GM12878 (cell line): ENCODE results near the gene KIAA2012.
A peak's percentile ranks its signal among the peaks of the same experiment; 100 is the strongest.

Source experiments
- MEF2B ChIP-seq: fragments of 450-650 bp; IDR thresholded peaks from 2 replicates; pipeline ENCODE4 v1.6.1; 2018; ENCODE audit warnings: mild to moderate bottlenecking, moderate library complexity; ENCODE audit not compliant: partially characterized antibody, poor library complexity, severe bottlenecking
- RAD21 ChIP-seq: IDR thresholded peaks from 2 replicates; pipeline ENCODE4 v1.6.1; 2011; ENCODE audit warnings: mild to moderate bottlenecking, low read depth, low read length, moderate library complexity; ENCODE audit not compliant: insufficient read depth
- TF ChIP-seq, protein P1 (sequence below), 3 experiments: IDR thresholded peaks in 2 of 3; conservative IDR thresholded peaks in 1 of 3; 2 replicates each; pipeline ENCODE4 v1.5.1; 2011; ENCODE audit warnings: low read depth in 3 of 3, low read length in 3 of 3, mild to moderate bottlenecking in 3 of 3, control low read depth in 2 of 3, moderate library complexity in 2 of 3, inconsistent platforms in 1 of 3, mixed read lengths in 1 of 3; ENCODE audit not compliant: control insufficient read depth in 2 of 3, insufficient read depth in 1 of 3; ENCODE audit errors: extremely low read depth in 1 of 3

DNA sequence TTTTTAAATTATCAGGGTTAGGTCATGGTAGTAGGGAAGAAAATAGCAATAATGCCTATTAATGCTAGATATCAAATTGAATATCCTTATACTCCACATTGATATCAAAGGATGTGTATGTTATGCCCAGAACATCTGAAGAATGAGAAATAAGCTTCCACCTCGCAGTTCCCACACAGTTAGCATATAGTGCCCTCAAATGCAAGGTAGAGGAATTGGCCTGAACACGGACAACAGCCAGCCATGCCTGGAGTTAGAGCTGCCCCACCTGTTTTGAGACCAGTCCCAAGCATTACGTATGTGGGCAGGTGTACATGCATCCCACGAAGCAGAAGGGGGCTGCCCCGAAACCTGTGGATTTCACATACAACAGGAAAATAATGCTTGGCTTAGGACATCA, 85.7 kb downstream of the KIAA2012 start:
- TF ChIP-seq MEF2B (no peak), RAD21 (peak; percentile 43)
- TF ChIP-seq, protein P1, sequence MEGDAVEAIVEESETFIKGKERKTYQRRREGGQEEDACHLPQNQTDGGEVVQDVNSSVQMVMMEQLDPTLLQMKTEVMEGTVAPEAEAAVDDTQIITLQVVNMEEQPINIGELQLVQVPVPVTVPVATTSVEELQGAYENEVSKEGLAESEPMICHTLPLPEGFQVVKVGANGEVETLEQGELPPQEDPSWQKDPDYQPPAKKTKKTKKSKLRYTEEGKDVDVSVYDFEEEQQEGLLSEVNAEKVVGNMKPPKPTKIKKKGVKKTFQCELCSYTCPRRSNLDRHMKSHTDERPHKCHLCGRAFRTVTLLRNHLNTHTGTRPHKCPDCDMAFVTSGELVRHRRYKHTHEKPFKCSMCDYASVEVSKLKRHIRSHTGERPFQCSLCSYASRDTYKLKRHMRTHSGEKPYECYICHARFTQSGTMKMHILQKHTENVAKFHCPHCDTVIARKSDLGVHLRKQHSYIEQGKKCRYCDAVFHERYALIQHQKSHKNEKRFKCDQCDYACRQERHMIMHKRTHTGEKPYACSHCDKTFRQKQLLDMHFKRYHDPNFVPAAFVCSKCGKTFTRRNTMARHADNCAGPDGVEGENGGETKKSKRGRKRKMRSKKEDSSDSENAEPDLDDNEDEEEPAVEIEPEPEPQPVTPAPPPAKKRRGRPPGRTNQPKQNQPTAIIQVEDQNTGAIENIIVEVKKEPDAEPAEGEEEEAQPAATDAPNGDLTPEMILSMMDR (IDR thresholded peaks at IDR 0.05 in 2 of 3, conservative IDR thresholded peaks at IDR 0.05 in 1 of 3; ENCODE audit: control insufficient read depth in 2 of 3, extremely low read depth in 1 of 3, insufficient read depth in 1 of 3, low read depth in 3 of 3, low read length in 3 of 3): peak in 1 of 3 experiments; percentile 37; a peak in 2 of 6 replicates
